Fibroblast of the aortic adventitia (primary cell): ENCODE results near the gene ZNF655. TPM values are rescaled to one million over a fixed set of nuclear protein-coding genes. Genes with fewer than 3 reads are reported as not detected.

Experiments used
- DNase-seq: peaks from one replicate; pipeline ENCODE4 v3.0.0-alpha.2; 2010; ENCODE audit warnings: low read depth
- H3K4me3 ChIP-seq: 2 replicates; pipeline ENCODE4 v1.5.1; 2011; ENCODE audit warnings: low read depth, mild to moderate bottlenecking, control low read depth, low read length, moderate library complexity
- total RNA-seq: library from RNA; depleted of rRNA; stranded (reverse); fragments of >200 nt; gene quantifications from 2 replicates; pipeline ENCODE4 v1.2.3, GENCODE V29; 2012; ENCODE audit warnings: low replicate concordance
- TF ChIP-seq, protein P1 (sequence below): IDR thresholded peaks from 2 replicates; pipeline ENCODE4 v1.5.1; 2011; ENCODE audit warnings: mild to moderate bottlenecking, low read length, control low read depth, inconsistent platforms; ENCODE audit not compliant: insufficient read depth

The ZNF655 gene
- total RNA-seq, 1 donor: 76.0 TPM

DNA sequence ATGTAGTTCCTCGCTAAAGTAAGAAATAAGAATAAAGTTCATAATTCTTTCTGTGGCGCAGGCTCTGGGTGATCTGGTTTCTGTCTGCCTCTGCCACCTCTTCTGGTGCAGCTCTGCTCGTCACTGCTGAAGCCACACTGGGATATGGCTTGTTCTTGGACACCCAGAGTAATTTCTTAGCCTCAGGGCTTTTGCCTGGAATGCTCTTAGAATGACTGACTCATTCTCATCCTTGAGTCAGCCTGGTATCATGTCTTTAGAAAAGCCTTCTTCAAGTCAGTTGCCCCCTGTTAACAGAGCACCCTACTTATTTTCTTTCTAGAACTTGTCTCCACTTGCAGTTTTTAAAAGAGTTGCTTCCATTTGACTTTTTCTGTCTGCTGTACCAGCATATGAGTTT is 60.3 kb downstream of the ZNF655 start:
- no peak for DNase-seq
- TF ChIP-seq, protein P1, sequence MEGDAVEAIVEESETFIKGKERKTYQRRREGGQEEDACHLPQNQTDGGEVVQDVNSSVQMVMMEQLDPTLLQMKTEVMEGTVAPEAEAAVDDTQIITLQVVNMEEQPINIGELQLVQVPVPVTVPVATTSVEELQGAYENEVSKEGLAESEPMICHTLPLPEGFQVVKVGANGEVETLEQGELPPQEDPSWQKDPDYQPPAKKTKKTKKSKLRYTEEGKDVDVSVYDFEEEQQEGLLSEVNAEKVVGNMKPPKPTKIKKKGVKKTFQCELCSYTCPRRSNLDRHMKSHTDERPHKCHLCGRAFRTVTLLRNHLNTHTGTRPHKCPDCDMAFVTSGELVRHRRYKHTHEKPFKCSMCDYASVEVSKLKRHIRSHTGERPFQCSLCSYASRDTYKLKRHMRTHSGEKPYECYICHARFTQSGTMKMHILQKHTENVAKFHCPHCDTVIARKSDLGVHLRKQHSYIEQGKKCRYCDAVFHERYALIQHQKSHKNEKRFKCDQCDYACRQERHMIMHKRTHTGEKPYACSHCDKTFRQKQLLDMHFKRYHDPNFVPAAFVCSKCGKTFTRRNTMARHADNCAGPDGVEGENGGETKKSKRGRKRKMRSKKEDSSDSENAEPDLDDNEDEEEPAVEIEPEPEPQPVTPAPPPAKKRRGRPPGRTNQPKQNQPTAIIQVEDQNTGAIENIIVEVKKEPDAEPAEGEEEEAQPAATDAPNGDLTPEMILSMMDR: no peak
- no peak overlapping the region for H3K4me3 ChIP-seq

DNA sequence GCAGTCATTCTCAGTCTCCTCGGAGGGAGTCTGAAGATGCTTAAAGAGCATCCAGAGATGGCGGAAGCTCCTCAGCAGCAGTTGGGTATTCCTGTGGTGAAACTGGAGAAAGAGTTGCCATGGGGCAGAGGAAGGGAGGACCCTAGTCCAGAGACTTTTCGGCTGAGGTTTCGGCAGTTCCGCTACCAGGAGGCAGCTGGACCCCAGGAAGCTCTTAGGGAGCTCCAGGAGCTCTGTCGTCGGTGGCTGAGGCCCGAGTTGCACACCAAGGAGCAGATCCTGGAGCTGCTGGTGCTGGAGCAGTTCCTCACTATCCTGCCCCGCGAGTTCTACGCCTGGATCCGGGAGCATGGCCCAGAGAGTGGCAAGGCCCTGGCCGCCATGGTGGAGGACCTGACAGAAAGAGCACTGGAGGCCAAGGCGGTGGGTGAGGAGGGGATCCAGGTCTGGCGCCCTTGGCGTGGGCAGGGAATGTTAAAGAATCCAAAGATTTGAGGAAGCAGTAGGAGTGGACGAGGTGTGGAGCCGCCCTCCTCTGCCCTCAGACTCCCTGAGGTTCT is 61.2 kb downstream of the ZNF655 start:
- no peak for DNase-seq
- H3K4me3 ChIP-seq: no peak overlapping the region
- TF ChIP-seq, protein P1: no peak

DNA sequence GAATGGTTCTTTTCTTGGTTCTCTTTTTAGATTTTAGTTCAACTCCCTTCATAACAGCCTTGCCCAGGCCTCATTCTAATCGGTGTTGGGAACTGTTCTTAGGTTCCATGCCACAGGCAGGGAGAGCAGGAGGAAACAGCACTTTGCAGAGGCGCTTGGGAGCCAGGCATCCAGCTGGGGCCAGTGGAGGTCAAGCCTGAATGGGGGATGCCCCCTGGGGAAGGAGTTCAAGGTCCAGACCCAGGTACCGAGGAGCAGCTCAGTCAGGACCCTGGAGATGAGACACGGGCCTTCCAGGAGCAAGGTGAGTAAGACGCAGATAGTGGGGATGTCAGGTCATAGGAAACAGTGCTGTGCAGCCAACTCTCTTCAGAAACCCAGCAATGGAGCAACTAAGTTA is 62.8 kb downstream of the ZNF655 start:
- TF ChIP-seq, protein P1: no peak
- no peak for DNase-seq
- no peak overlapping the region for H3K4me3 ChIP-seq

DNA sequence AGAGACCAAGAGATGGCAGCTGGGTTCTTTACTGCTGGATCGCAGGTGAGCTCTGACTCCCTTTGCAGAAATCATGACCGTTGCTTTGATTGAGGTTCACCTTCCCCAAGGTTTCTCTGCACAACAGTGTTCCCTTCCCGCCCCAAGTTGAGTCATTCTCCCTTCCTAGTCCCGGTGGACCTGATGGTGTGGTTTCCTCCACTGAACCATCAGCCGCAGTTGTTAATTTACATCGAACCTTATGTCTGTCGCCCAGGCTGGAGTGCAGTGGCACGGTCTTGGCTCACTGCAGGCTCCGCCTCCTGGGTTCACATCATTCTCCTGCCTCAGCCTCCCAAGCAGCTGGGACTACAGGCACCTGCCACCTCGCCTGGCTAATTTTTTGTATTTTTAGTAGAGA is 64.2 kb downstream of the ZNF655 start:
- DNase-seq: no peak
- H3K4me3 ChIP-seq: no peak overlapping the region
- TF ChIP-seq, protein P1: no peak

DNA sequence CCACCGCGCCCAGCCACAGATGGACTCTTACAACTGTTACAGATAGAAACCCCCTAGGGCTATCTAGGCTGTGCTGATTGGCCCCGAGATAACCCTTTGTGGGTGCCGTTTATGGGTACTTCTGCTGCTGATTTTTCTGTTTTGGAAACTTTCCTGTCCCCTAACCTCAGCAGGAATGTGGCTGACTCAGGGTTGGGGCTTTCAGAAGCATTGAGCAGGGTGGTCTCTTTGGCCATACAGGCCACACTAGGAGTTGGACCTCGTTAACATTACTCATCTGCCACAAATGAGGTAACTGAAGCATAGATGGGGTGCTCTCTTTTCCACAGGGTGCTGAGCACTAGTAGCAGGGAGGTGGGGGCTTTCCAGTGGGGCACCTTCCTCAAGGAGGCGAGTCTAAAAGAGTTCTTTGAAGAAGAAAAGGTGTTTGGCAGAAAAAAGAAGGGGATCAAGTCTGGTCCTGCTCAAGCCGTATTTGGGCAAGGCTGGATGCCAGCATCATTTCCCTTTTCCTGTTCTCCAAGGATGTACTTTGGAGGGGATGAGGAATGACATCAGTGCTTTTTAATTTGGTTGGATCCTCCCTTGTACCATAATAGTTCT is 64.8 kb downstream of the ZNF655 start:
- H3K4me3 ChIP-seq: no peak overlapping the region
- DNase-seq: no peak
- TF ChIP-seq, protein P1: no peak

DNA sequence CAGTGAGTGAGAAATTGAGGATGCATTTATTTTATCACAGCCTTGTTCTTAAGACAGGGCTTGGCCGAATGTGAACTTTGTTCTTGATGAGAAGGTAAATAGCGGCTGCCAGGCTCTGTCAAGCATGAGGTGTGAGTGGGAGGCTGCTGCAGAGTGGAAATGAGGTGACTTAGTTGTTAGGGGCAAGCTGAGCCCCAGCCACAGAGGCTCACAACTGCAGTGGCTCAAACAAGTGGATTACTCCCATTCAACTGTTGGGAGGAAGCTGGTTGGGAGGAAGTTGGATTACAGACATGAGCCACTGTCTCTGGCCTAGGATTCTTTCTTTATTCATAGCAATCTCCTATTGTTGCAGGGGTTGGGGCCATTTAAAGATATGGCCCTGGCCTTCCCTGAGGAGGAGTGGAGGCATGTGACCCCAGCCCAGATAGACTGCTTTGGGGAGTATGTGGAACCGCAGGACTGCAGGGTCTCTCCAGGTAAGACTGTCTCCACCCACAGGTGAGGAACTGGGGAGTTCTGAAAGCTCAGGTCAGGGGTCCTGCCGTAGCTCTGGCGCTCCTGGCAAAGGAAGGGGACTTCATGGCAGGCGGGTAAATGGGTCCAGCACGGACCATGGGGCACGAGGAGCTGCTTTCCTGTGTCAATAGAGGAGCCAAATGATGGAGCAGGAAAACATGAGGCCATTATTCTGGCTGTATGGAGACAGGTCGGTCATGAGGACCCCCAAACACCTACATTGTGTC is 65.4 kb downstream of the ZNF655 start:
- no peak overlapping the region for H3K4me3 ChIP-seq
- TF ChIP-seq, protein P1: no peak
- DNase-seq: no peak
